GM18520 (cell line): ENCODE measurements around the gene CYREN.
"Not testable (repeated sequence)": the region's sequence is repeated elsewhere in the genome, so short reads cannot be mapped to it uniquely, and the experiment has no call there.

ENCODE experiments used
- ATAC-seq: cut with Tn5 transposase; IDR thresholded peaks from one replicate; pipeline ENCODE4 v1.9.1; 2021; ENCODE audit not compliant: unreplicated experiment

CYREN gene

DNA sequence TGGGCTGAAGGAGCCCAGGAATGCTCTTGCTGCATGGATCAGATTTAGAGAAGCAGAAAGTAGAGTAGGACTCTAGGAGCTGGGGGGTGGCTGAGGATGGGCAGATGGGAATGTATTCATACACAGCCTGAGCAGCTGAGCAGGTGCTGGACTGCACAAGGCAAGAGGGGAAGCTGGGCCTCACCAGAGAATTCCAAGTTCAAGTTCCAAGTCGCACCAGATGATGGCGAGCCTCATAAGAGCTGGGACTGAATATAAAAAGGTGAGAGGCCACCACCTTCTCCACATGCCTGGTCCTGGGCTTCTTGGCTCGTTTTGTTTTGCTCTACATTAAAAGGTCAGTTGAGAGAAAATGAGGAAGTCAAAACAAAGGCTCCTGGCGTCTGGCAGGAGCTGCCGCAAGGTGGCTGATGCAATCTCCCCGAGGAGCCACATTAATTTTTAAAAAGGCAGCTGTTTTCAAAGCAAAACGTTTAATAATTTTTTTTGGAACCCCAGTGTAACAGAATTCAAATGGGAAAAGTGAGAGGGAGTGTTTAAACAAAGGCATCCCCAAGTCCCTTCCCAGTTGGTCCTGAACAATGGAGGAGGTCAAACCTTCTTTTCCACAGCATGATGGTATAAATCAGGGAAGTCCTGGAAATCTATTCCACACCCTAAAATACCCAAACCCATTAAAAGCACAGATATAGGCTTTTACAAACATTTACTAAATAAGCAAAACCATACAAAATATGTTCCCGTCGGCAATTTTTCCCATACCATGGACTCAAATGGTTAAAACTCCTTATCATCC lies 9.5 kb downstream of the CYREN start:
- no peak for ATAC-seq

DNA sequence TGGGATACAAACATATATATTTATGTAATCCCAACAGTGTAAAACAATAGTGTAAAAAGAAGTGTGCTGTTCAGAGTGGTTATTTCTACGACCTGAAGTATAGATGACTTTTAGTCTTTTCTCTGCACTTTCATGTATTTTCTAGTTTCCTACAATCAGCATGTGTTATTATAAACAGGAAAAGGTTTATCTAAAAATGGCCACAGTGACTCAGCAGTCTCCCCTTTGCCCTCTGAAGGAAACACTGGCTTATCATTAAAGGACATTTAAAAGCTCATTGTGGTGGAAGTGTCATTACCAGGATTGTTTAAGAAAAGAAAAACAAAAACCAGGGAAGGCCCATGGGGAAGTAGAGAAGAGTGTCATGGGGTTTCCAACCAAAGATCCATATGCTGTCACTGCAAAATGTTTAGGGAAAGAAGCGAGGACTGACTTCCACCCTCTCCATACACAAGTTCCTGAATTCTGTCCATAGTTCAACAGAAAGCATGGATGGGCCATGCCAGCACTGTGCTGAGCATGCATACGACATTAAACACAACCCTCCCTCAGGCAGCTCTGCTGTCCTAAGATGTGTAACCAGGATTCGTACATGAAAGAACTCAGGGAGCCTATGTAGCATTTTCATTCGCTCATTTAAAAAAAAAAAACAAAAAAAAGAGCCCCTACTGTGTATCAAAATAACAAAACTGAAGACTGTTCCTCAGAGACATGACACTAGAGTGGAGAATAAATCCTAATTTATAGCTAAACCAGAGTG lies 10.2 kb downstream of the CYREN start:
- ATAC-seq, result peak; percentile 26

DNA sequence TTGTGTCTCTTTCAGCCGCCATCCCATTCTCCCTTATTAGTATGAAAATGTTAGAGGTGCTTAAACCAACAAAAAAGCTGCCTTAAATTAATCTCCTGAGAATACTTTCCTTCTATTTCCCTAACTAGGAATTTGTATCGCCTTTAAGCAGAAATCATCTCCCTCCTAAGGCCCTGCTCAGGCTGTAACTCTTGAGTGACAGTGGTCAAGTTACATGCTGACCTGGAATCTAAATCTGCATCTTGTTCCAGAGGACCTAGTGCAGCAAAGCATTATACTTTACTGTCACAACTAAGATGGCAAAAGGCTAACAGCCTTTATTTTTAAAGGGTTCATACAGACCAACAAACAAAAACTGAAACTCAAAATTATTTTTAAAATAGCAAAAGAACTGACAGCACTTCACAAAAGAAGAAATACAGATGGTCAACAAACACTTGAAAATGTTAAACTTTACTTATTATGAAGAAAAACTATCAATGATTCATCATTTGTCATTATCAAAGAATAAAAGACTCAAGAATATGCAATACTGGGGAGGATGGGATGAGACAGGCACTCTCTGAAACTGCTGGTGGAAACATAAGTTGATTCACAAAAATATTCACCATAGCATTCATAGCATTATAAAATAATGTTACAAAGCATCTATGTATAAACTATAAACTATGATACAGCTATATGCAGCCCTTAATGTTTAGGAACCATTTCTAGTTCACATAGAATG lies 11.0 kb downstream of the CYREN start:
- peak; percentile 2 for ATAC-seq

DNA sequence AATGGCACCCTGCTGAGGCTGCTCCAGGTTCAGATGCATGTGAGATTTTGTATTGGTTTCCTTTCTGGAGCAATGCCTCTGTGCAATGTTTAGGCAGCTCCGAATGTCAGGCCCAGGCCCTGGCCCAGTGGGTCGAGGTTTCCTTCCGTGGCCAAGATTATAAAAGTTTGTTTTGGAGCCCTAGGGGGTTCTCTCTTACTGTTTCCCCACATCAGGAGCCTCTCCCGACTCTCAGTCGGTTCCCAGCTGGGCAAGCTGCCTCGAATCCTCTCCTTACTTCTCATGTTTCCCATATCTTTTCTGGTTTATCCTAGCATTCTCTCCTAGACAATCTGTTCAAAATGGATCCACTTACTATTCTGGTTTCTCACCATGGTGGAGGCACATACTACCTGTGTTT lies 11.6 kb downstream of the CYREN start:
- ATAC-seq, result no peak

DNA sequence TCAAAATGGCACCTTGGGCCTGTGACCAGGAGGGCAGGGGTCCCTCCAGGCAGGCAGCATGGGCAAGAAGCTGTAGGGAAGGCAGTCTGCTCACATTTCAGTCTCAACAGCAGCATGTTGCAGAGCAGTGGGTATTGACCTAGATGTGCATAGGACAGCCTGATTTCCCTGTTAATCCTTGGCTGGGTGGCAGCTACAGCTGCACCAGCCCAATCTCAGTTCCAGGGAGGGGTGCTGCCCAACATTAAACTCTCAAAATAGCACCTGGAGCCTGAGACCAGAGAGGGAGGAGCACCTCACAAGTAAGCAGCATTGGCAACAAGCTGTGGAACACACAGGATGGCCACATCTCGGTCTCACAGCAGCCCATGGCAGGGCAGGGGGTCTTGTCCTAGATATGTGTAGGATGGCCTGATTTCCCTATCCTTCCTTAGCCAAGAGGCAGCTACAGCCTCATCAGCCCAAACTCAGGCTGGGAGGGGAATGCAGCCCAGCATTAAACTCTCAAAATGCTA lies 12.3 kb downstream of the CYREN start:
- no peak for ATAC-seq

DNA sequence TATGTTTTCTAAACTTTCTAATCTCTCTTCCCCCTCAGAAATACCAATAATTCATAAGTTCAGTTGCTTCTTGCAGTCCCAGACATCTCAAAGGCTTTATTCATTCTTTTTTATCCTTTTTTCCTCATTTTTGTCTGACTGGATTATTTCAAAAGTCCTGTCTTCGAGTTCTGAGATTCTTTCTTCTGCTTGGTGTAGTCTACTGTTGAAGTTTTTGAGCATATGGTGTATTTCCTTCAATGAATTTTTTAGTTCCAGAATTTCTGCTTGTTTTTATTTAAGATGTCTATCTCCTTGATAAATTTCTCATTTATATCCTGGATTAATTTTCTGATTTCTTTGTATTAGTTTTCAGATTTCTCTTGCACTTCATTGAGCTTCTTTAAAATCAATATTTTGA lies 14.2 kb downstream of the CYREN start:
- no peak for ATAC-seq

DNA sequence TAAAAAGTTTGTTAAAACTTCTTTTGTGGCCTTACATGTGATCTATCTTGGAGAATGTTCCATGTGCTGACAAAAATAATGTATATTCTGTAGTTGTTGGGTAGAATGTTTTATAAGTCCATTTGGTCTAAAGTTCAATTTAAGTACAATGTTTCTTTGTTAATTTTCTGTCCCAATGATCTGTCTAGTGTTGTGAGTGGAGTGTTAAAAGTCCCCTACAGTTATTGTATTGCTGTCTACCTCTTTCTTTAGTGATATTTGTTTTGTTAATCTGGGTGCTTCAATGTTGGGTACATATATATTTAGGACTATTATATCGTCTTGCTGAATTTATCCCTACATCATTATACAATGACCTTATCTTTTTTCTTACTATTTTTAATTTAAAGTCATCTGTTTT lies 15.8 kb downstream of the CYREN start:
- ATAC-seq, result no peak

DNA sequence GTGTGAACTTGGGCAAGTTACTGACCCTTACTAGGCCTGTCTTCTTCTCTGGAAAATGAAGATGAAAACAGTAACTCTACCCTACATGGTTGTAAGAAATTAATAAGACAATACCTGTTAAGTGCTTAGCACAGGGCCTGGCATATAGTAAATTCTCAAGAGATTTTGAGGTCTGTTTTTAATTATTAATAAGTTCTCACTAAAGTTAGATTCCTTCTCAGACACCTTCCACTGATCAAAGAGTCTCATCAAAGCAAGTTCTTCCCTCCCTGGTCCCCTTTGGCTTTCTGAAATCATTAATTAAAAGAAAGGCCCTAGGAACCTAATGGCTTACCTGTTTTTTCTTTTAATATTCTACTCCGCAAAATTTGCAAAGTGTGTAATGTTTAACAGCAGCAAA lies 18.1 kb downstream of the CYREN start:
- no peak for ATAC-seq

DNA sequence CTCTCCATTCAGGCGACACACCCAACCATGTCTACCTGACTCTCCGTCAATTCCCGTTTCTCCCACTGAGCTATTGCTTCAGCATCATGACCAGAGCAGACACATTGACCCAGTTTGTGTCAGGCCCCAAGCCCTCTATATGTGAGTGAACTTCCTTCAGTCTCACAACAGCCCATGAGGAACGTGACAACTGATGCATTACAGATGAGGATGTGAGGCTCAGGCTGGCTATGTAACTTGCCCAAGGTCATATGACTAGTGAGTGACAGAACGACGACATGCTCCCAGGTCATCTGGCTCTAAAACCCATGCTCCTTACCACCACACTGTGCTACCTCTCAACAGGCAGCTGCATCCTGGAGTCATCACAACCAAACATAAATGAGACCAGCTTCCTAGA lies 19.0 kb downstream of the CYREN start:
- no peak for ATAC-seq

DNA sequence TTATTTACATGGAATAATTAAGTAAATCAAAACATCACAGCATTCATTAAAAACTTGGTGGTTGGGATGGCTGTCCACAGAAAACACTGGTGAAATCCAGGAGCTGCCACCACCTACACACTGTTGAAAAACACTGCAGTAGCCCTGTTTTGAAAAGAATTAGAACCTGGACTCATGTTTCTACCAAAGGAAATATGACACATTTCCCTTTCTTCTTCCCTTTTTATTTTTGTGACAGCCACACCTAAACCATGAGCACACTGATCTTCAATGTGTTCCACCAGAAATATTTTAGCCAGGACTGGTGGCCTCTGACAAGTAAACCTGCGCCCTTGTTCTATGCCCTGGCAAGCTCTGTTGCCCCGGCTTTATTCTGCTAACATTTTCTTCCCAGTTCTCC lies 19.4 kb downstream of the CYREN start:
- ATAC-seq, result no peak

DNA sequence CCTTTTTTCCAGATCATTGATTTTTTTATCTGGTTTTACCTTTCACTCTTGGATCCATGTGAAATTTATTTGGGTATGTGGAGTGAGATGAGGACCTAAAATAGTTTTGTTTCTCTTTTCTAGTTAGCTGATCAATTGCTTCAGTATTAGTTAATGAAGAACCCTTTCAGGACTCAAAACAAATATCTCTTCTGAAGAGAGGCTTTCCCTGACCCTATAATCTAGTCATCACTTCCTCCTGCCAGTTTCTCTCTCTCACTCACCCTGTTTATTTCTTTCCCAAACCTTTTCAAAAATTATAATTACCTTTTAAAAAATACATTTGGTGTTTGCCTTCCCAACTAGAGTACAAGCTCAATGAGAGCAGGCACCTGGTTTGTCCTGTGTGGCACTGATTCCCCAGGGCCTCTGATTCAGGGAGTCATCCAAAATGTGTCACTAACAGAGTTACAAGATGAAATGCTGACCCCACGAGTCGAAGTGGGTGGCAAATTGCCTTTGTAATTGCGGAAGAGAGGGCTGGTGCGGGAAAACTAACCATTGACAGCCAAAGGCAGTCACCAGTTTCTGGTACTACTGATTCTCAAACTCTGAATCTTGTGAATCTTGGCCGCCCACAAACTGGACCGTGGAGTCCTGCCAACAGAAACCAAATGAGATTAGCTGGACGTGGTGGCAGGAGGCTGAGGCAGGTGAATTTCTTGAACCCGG lies 20.3 kb downstream of the CYREN start:
- ATAC-seq, result no peak

DNA sequence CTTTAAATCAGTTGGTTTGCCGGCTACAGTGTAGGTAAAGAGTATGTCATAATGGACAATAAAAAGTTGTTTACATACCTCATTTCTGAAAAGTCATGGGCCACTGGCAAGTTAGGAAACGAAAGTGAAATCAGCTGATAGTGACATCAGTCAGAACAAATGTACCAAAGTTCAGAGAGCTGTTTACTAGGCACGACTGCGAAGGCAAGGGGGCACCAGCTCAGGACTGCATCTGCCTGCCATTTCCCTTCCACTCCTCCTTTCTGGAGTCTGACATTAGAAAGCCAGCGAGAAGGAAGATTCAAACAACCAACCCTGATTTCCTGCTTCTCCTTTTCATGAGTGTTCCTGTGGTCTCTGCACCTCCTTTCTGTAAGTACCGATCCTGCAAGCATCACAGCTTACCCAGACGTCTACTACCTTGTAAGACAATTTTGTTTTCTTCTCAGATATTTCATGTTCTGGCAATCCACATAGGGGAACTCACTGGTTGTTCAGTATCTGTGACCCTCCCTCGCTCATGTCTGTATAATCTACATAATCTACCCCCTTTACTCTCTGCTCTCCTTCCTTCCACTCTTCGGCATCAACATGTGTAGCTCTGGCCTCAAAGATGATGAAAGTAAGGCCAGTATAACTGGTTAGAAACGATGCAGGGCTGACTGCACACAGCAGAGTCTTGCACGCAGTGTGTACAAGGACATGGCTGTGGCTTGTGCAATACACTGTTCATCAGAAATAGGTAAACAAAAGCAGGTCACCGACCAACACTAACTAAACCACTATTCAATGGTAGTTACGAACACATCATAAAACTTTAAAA lies 22.4 kb downstream of the CYREN start, which contains the start of gene TMEM140:
TSS of gene TMEM140 (plus strand) at position 174 of the 823 bp plus-strand sequence. CDS start 16,370 bp downstream, outside the sequence.
- peak; percentile 67 for ATAC-seq

DNA sequence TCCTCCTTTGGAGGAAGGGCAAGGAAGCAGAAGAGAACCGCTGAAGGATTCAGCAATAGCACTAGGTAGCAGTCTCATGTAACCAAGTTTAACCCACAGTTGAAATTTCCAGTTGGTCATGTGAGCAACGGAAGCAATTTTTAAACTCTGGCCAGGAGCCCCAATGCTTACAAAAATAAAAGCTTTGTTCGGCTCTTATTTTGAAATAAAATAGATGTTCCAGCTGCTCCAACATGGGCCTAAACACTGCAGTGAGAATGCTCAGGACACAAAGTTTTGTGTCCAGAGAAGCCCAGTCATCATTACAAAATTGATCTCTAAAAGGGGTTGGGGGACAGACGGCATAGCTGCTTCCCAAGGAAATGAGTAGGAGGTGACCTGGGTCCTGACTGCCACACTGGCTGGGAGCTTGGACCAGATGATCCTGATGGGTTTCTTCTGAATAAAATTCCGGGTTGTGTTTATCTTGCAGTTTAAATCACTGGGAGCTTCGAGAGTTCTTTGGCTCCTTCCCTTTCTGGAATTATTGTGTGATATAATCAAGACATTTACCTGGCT lies 23.1 kb downstream of the CYREN start:
- no peak for ATAC-seq

DNA sequence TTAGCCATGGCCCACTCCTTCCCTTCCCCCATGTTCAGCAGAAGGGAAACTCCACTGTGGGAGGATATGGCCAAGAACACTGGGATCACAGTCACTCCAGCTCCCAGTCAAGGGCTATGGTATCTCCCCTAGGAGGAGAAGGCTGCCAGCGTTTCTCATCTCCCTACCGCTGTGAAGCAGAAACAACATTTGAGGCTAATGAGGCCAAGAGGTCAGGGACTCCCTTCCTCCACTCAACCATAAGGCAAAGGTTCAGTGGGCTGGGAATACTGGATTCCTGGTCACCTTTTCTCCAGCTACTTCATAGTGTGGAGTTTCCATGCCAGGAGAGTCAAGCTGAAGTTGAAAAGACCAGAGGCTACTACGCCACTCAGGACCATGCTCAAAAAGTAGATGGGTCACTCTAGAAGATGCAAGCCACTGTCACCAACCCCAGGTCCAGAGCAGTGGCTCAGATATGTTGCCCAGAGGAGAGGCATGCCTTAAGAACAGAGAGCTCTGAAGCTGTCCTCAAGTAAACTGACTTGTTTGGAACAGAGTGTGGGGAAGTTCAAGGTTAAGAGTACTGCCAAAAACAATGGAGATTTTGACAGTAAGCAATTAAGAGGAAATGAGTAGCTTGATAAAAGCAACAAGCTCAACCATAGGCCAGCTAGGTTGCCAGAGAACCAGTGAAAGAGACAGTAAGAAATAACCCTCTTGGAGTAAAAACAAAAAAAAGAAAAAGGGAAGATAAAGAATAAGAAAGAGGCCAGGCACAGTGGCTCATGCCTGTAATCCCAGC lies 26.4 kb downstream of the CYREN start:
- ATAC-seq, result no peak

DNA sequence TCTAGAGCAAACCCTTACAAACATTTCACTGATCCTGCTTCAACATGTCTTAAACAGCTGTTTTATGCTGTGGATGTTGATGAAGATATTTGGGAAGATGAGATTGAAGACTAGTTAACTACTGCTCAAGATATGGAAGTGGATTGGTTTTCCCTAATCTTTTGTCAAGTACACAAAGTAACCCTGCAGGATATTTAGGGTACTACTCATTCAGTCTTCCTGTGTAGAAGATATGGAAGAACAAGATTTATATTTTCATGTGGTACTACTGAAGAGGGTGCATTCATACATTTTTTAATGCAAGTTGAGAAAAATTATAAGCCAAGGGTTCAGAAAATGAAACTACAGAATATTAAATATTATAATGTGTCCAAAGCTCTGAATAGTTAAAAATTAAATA lies 40.9 kb downstream of the CYREN start:
- no peak for ATAC-seq

DNA sequence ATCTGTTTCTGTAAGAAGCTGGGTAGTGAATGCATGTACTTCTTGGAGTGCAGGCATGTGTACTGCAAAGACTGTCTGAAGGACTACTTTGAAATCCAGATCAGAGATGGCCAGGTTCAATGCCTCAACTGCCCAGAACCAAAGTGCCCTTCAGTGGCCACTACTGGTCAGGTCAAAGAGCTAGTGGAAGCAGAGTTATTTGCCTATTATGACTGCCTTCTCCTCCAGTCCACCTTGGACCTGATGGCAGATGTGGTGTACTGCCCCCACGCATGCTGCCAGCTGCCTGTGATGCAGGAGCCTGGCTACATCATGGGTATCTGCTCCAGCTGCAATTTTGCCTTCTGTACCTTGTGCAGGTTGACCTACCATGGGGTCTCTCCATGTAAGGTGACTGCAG lies 41.6 kb downstream of the CYREN start:
- no peak for ATAC-seq

DNA sequence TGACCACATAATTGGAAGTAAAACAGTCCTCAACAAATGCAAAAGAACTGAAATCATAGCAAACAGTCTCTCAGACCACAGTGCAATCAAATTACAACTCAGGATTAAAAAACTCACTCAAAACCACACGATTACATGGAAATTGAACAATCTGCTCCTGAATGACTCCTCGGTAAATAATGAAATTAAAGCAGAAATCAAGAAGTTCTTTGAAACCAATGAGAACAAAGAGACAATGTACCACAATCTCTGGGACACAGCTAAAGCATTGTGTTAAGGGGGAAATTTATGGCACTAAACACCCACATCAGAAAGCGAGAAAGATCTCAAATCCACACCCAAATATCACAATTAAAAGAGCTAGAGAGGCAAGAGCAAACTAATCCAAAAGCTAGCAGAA lies 45.9 kb downstream of the CYREN start:
- ATAC-seq, result not testable (repeated sequence)

DNA sequence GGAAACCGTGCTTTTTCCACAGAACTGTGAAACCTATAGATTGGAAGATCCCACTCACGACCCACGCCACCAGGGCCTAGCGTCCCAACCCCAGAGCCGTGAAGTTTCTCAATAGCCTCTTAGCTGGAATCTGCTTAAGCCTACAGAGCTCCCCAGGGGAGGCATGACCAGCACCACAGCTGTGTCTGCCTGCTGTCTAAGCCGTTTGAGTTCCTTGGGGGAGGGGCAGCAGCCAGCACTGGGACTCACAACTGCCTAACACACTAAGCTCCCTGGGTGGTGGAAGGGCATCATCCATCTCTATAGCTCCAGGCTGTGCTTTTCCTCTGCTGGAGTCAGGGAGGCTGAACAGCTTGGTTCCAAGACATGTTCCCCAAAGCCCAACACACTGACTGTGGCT lies 48.6 kb downstream of the CYREN start:
- ATAC-seq, result no peak

DNA sequence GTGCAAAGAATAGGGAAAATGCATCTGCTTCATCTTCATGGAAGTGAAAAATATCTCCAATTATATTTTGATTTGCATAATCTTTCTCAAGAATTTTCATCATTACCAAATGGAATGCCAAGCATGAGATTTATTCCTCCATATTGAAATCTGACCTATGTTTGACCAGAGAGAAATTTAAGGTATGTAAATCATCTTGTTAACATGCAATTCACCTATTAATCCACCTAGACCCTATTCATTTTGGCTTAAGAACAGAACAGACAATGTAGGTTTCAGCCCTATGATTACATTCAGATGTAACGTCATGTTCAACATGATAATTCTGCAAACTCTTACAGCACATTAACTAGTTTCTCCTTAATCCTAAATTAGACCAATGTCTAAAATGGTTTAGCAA lies 53.4 kb downstream of the CYREN start:
- no peak for ATAC-seq
